HepG2 (cell line): ENCODE results near the gene RAC3.

Experiments
- CENPT ChIP-seq: sonication (generic); formaldehyde crosslinking; IDR thresholded peaks from 2 replicates; pipeline ENCODE4 v1.8.0; 2022; ENCODE audit warnings: low read depth, mild to moderate bottlenecking, moderate library complexity, missing genetic modification reagents
- EZH2 ChIP-seq: conservative IDR thresholded peaks from 2 replicates; pipeline ENCODE4 v1.6.1; 2012; ENCODE audit warnings: mild to moderate bottlenecking, low read depth, low read length, moderate library complexity
- FOXC1 ChIP-seq: sonication (generic); formaldehyde crosslinking; IDR thresholded peaks from 2 replicates; pipeline ENCODE4 v1.8.0; 2022; ENCODE audit warnings: mild to moderate bottlenecking, missing genetic modification reagents, borderline replicate concordance
- HDAC1 ChIP-seq: sonication (generic); formaldehyde crosslinking; IDR thresholded peaks from 2 replicates; pipeline ENCODE4 v1.5.1; 2020; ENCODE audit warnings: mild to moderate bottlenecking, missing genetic modification reagents
- MTF1 ChIP-seq: sonication (generic); formaldehyde crosslinking; IDR thresholded peaks from 2 replicates; pipeline ENCODE4 v1.5.0; 2020; ENCODE audit warnings: missing genetic modification reagents
- RFX5 ChIP-seq: IDR thresholded peaks from 2 replicates; pipeline ENCODE4 v1.6.1; 2011; ENCODE audit warnings: low read depth, low read length, improper control_type of control experiment
- ZNF577 ChIP-seq: sonication (generic); formaldehyde crosslinking; IDR thresholded peaks from 2 replicates; pipeline ENCODE4 v1.4.0; 2020; ENCODE audit warnings: mild to moderate bottlenecking, low read depth, missing genetic modification reagents, borderline replicate concordance
- TF ChIP-seq, protein P1 (sequence below): IDR thresholded peaks from 2 replicates; pipeline ENCODE4 v1.6.1; 2016; ENCODE audit warnings: low read depth, missing genetic modification reagents, missing compliant biosample characterization
- TF ChIP-seq, protein P2 (sequence below): sonication (generic); formaldehyde crosslinking; IDR thresholded peaks from 2 replicates; pipeline ENCODE4 v1.4.0; 2020; ENCODE audit warnings: missing genetic modification reagents, borderline replicate concordance

- TF ChIP-seq, protein P1, sequence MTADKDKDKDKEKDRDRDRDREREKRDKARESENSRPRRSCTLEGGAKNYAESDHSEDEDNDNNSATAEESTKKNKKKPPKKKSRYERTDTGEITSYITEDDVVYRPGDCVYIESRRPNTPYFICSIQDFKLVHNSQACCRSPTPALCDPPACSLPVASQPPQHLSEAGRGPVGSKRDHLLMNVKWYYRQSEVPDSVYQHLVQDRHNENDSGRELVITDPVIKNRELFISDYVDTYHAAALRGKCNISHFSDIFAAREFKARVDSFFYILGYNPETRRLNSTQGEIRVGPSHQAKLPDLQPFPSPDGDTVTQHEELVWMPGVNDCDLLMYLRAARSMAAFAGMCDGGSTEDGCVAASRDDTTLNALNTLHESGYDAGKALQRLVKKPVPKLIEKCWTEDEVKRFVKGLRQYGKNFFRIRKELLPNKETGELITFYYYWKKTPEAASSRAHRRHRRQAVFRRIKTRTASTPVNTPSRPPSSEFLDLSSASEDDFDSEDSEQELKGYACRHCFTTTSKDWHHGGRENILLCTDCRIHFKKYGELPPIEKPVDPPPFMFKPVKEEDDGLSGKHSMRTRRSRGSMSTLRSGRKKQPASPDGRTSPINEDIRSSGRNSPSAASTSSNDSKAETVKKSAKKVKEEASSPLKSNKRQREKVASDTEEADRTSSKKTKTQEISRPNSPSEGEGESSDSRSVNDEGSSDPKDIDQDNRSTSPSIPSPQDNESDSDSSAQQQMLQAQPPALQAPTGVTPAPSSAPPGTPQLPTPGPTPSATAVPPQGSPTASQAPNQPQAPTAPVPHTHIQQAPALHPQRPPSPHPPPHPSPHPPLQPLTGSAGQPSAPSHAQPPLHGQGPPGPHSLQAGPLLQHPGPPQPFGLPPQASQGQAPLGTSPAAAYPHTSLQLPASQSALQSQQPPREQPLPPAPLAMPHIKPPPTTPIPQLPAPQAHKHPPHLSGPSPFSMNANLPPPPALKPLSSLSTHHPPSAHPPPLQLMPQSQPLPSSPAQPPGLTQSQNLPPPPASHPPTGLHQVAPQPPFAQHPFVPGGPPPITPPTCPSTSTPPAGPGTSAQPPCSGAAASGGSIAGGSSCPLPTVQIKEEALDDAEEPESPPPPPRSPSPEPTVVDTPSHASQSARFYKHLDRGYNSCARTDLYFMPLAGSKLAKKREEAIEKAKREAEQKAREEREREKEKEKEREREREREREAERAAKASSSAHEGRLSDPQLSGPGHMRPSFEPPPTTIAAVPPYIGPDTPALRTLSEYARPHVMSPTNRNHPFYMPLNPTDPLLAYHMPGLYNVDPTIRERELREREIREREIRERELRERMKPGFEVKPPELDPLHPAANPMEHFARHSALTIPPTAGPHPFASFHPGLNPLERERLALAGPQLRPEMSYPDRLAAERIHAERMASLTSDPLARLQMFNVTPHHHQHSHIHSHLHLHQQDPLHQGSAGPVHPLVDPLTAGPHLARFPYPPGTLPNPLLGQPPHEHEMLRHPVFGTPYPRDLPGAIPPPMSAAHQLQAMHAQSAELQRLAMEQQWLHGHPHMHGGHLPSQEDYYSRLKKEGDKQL (CRISPR knock-in tag), result no peak; the same call in 1 of the 2 replicates
- TF ChIP-seq MTF1 (CRISPR knock-in tag) (no peak), EZH2 (no peak), ZNF577 (CRISPR knock-in tag) (no peak), HDAC1 (CRISPR knock-in tag) (0 out of 2 replicates have a peak, but pooled peaks have one; percentile 43), CENPT (CRISPR knock-in tag) (peak; percentile 16; the same call in 1 of the 2 replicates), RFX5 (no peak), FOXC1 (CRISPR knock-in tag) (no peak)
- TF ChIP-seq, protein P2, sequence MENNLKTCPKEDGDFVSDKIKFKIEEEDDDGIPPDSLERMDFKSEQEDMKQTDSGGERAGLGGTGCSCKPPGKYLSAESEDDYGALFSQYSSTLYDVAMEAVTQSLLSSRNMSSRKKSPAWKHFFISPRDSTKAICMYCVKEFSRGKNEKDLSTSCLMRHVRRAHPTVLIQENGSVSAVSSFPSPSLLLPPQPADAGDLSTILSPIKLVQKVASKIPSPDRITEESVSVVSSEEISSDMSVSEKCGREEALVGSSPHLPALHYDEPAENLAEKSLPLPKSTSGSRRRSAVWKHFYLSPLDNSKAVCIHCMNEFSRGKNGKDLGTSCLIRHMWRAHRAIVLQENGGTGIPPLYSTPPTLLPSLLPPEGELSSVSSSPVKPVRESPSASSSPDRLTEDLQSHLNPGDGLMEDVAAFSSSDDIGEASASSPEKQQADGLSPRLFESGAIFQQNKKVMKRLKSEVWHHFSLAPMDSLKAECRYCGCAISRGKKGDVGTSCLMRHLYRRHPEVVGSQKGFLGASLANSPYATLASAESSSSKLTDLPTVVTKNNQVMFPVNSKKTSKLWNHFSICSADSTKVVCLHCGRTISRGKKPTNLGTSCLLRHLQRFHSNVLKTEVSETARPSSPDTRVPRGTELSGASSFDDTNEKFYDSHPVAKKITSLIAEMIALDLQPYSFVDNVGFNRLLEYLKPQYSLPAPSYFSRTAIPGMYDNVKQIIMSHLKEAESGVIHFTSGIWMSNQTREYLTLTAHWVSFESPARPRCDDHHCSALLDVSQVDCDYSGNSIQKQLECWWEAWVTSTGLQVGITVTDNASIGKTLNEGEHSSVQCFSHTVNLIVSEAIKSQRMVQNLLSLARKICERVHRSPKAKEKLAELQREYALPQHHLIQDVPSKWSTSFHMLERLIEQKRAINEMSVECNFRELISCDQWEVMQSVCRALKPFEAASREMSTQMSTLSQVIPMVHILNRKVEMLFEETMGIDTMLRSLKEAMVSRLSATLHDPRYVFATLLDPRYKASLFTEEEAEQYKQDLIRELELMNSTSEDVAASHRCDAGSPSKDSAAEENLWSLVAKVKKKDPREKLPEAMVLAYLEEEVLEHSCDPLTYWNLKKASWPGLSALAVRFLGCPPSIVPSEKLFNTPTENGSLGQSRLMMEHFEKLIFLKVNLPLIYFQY, result no peak
Observed at GRCh38 chr17:81993729-81994592, 37.5 kb upstream of the RAC3 start.
